OCI-LY3 (cell line): ENCODE measurements around the gene ILF2.

Experiments used
- H2AFZ ChIP-seq: fragments of 200-600, 300-600 bp; shearing (Covaris generic); 2 replicates; pipeline ENCODE4 v1.6.0; 2014; ENCODE audit warnings: antibody characterized with exemption, low read depth, low read length
- H3K27ac ChIP-seq: fragments of 200-600, 300-600 bp; sonication (generic); 2 replicates; pipeline ENCODE4 v1.5.1; 2014; ENCODE audit warnings: mild to moderate bottlenecking, low read length, moderate library complexity, mixed read lengths
- H3K27me3 ChIP-seq: fragments of 200-600, 300-600 bp; sonication (generic); 2 replicates; pipeline ENCODE4 v1.6.1; 2014; ENCODE audit warnings: low read depth, low read length, mixed read lengths
- H3K36me3 ChIP-seq: fragments of 200-600, 300-600 bp; sonication (generic); replicated peaks from 2 replicates; pipeline ENCODE3; 2014; ENCODE audit warnings: low read depth, low read length, mixed read lengths
- H3K4me1 ChIP-seq: fragments of 300-600, 200-600 bp; sonication (generic); 2 replicates; pipeline ENCODE4 v1.6.1; 2014; ENCODE audit warnings: low read length, mixed read lengths
- H3K4me2 ChIP-seq: fragments of 200-600, 300-600 bp; sonication (generic); 2 replicates; pipeline ENCODE4 v1.6.1; 2014; ENCODE audit warnings: low read length, mixed read lengths
- H3K4me3 ChIP-seq: fragments of 300-600, 200-600 bp; sonication (generic); 2 replicates; pipeline ENCODE4 v1.5.1; 2014; ENCODE audit warnings: antibody characterized with exemption, mild to moderate bottlenecking, low read length, moderate library complexity
- H3K79me2 ChIP-seq: fragments of 300-600, 200-600 bp; shearing (Covaris generic); 2 replicates; pipeline ENCODE4 v1.6.1; 2014; ENCODE audit warnings: mild to moderate bottlenecking, low read length, mixed read lengths
- H3K9ac ChIP-seq: fragments of 300-600, 200-600 bp; shearing (Covaris generic); 2 replicates; pipeline ENCODE4 v1.6.0; 2014; ENCODE audit warnings: mild to moderate bottlenecking, low read length, moderate library complexity
- H3K9me3 ChIP-seq: fragments of 200-600, 300-600 bp; shearing (Covaris generic); 2 replicates; pipeline ENCODE4 v1.6.1; 2014; ENCODE audit warnings: low read length, mixed read lengths; ENCODE audit not compliant: insufficient read depth
- H4K20me1 ChIP-seq: fragments of 200-600, 300-600 bp; sonication (generic); 2 replicates; pipeline ENCODE4 v1.6.1; 2016; ENCODE audit warnings: low read length, mixed read lengths; ENCODE audit not compliant: insufficient read depth
- EZH2phosphoT487 ChIP-seq: fragments of 200-600 bp; shearing (Covaris generic); IDR thresholded peaks from 2 replicates; pipeline ENCODE4 v1.6.1; 2018; ENCODE audit warnings: antibody characterized with exemption, mixed run types, low read depth
- TF ChIP-seq, protein P1 (sequence below): fragments of 200-600, 300-600 bp; sonication (generic); IDR thresholded peaks from 2 replicates; pipeline ENCODE4 v1.5.1; 2014; ENCODE audit warnings: antibody characterized with exemption, low read length, low read depth

The ILF2 gene

DNA sequence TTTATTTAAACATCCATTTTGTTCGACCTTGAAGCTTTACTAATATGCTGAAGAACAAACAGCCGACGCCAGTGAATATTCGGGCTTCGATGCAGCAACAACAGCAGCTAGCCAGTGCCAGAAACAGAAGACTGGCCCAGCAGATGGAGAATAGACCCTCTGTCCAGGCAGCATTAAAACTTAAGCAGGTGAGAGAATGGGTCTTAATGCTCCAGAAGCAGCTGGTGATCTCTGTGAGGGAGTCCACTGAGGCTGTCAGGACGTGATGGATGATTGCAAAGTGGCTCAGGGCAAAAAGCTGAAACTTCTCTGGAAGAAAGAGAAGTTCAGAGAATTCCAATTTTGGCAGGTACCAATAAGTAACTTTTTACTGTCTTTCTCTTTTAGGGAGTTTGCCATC, 32.5 kb downstream of the ILF2 start:
- peaks cover 67% of the 10 kb centered on the region for H3K36me3 ChIP-seq
- peaks cover 81% of the 10 kb centered on the region for H3K79me2 ChIP-seq

DNA sequence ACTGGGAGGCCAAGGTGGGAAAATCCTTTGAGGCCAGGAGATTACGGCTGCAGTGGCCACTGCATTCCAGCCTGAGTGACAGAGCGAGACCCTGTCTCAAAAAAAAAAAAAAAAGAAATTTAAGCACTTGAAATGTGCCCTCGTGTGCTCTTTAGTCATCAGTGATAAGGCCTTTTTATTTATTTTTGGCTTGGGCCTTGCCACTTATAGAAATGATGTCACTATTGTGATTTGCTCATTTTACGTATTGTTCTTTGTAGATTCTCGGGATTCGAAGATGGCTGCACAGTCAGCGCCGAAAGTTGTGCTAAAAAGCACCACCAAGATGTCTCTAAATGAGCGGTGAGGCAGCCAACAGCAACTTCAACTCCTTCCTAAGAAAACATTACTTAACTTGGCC, 34.5 kb downstream of the ILF2 start:
- Histone ChIP-seq H4K20me1 (0 out of 2 replicates have a peak, but pooled peaks cover 6% of the 10 kb centered on the region), H3K4me1 (peaks cover 15% of the 10 kb centered on the region), H3K79me2 (peaks cover 68% of the 10 kb centered on the region), H3K36me3 (peaks cover 47% of the 10 kb centered on the region), H3K27ac (no peak overlapping the region), H3K4me2 (no peak overlapping the region), H3K9me3 (no peaks in the 10 kb centered on the region), H3K4me3 (no peak overlapping the region), H3K9ac (no peak overlapping the region), H2AFZ (no peak overlapping the region), H3K27me3 (no peaks in the 10 kb centered on the region)
- TF ChIP-seq, protein P1, sequence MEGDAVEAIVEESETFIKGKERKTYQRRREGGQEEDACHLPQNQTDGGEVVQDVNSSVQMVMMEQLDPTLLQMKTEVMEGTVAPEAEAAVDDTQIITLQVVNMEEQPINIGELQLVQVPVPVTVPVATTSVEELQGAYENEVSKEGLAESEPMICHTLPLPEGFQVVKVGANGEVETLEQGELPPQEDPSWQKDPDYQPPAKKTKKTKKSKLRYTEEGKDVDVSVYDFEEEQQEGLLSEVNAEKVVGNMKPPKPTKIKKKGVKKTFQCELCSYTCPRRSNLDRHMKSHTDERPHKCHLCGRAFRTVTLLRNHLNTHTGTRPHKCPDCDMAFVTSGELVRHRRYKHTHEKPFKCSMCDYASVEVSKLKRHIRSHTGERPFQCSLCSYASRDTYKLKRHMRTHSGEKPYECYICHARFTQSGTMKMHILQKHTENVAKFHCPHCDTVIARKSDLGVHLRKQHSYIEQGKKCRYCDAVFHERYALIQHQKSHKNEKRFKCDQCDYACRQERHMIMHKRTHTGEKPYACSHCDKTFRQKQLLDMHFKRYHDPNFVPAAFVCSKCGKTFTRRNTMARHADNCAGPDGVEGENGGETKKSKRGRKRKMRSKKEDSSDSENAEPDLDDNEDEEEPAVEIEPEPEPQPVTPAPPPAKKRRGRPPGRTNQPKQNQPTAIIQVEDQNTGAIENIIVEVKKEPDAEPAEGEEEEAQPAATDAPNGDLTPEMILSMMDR: no peak
- no peak for TF ChIP-seq EZH2phosphoT487

More for the DNA sequence above, 32.5 kb downstream of the ILF2 start:
- Histone ChIP-seq H3K27ac (no peak overlapping the region), H4K20me1 (0 out of 2 replicates have a peak, but pooled peaks cover 6% of the 10 kb centered on the region), H2AFZ (no peak overlapping the region), H3K4me1 (peaks cover 13% of the 10 kb centered on the region), H3K4me3 (no peak overlapping the region), H3K9me3 (no peaks in the 10 kb centered on the region), H3K9ac (no peak overlapping the region), H3K27me3 (no peaks in the 10 kb centered on the region), H3K4me2 (no peak overlapping the region)
- TF ChIP-seq EZH2phosphoT487: no peak
- TF ChIP-seq, protein P1: no peak

DNA sequence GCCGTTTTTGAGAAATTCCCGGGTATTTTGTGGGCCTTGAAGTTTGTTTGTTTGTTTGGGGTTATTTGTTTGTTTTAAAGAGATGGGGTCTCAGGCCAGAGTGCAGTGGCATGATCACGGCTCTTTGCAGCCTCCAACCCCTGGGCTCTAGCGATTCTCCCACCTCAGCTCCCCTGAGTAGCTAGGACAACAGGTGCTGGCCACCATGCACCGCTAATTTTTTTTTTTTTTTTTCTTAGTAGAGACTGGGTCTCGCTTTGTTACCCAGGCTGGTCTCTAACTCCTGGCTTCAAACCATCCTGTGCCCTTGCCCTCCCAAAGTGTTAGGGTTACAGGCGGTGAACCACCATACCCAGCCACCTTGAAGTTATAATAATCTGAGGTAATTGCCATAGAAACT, 34.9 kb downstream of the ILF2 start:
- peaks cover 15% of the 10 kb centered on the region for H3K4me1 ChIP-seq
- no peak for TF ChIP-seq EZH2phosphoT487
- TF ChIP-seq, protein P1: no peak
- H3K36me3 ChIP-seq: peaks cover 43% of the 10 kb centered on the region
- H3K27me3 ChIP-seq: no peaks in the 10 kb centered on the region
- no peak overlapping the region for H3K27ac ChIP-seq
- H3K79me2 ChIP-seq: peaks cover 64% of the 10 kb centered on the region
- H2AFZ ChIP-seq: no peak overlapping the region
- no peak overlapping the region for H3K9ac ChIP-seq
- H3K4me3 ChIP-seq: peak overlapping the region; percentile 90; the same call in 1 of the 2 replicates
- peak overlapping the region; percentile 76 for H3K4me2 ChIP-seq
- H3K9me3 ChIP-seq: no peaks in the 10 kb centered on the region
- H4K20me1 ChIP-seq: 0 out of 2 replicates have a peak, but pooled peaks cover 2% of the 10 kb centered on the region

DNA sequence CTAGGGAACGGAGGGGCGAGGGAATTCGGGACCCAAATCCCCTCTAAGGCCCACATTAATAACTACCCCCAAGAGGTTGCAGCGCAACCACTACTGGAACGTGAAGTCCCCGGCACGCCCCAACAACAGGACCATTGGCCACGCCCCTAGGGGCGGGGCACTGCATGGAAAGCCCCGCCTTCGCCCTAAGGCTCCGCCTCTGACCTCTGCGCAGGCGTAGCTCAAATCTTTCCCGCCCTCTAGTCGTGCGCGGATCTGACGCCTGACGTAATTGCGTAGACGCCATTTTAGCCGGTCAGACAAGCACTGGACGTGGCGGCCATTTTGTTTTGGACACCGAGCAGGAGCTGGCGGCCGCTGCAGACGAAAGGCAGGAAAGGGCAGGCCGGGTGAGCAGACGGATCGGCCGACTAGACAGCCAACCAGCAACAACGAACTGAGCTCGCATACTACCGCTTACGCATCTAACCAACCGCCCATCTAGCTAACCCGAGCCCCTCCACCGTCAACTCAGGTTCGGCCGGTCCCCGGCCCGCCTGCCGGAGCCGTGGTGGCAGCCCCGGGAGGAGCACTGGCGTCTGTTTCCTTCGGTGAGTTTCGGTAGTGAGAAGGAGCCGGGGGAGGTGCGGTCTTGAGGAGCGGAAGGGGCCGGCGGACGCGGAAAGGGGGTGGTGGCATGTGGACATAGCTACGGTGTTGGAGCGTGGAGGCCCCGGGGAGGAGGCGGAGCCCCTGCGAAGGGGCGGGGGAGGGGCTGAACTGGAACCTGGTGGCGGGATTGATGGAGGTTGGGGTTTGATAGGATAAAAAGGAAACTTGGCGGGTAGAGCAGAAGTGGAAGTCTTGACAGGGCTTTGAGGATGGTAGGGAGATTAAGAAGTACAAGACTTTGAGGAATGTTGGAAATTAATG, 36.8 kb downstream of the ILF2 start, which contains the start of gene CHTOP:
CHTOP (plus strand) TSS at position 313 of the 912 bp plus-strand sequence. CDS start 2,523 bp downstream, outside the sequence.
- H3K79me2 ChIP-seq: peaks cover 48% of the 10 kb centered on the region
- H3K4me1 ChIP-seq: peaks cover 15% of the 10 kb centered on the region
- peak within 1 kb of the TSS; percentile 76 for H3K4me2 ChIP-seq
- peak within 1 kb of the TSS; percentile 90 for H3K4me3 ChIP-seq
- peaks cover 31% of the 10 kb centered on the region for H3K36me3 ChIP-seq
- H3K9me3 ChIP-seq: no peaks in the 10 kb centered on the region
- 0 out of 2 replicates have a peak within 1 kb of the TSS, but pooled peaks have one; percentile 24 for H2AFZ ChIP-seq
- no peaks in the 10 kb centered on the region for H3K27me3 ChIP-seq
- peak within 1 kb of the TSS; percentile 96 for H3K27ac ChIP-seq
- peak within 1 kb of the TSS; percentile 99 for H3K9ac ChIP-seq
- TF ChIP-seq, protein P1: no peak
- no peak for TF ChIP-seq EZH2phosphoT487
- H4K20me1 ChIP-seq: no peaks in the 10 kb centered on the region
